Dendritic cell treated with granulocyte-macrophage colony-stimulating factor and Interleukin-4, amounts not matched to agents 40 ng/mL and 50 ng/mL, for 4 days (primary cell): Measurements from ENCODE around the gene CDH8.

Experiments
- H3K27ac Mint-ChIP-seq: one replicate; pipeline ENCODE4 v1.8.0; 2022; ENCODE audit warnings: mild to moderate bottlenecking, mixed read lengths
- H3K27me3 Mint-ChIP-seq: one replicate; pipeline ENCODE4 v1.8.0; 2022; ENCODE audit warnings: mild to moderate bottlenecking, mixed read lengths
- H3K36me3 Mint-ChIP-seq: one replicate; pipeline ENCODE4 v1.8.0; 2022; ENCODE audit warnings: low read depth, mixed read lengths
- H3K4me1 Mint-ChIP-seq: one replicate; pipeline ENCODE4 v1.8.0; 2022; ENCODE audit warnings: low read depth, mixed read lengths
- H3K4me3 Mint-ChIP-seq: one replicate; pipeline ENCODE4 v1.8.0; 2022; ENCODE audit warnings: mild to moderate bottlenecking, moderate library complexity, mixed read lengths
- H3K9me3 Mint-ChIP-seq: one replicate; pipeline ENCODE4 v1.8.0; 2022; ENCODE audit warnings: mixed read lengths
- intact Hi-C: fragments of 100-400 bp; cut with micrococcal nuclease; formaldehyde crosslinking; loops from one replicate; pipeline ENCODE4 v1.15.0; 2022

Gene CDH8

GRCh38 chr16:61606581-61606980 is 429.7 kb downstream of the CDH8 start:
- intact Hi-C loops: no loop called here
- H3K27ac Mint-ChIP-seq: no peak overlapping the region
- H3K4me1 Mint-ChIP-seq: no peaks in the 10 kb centered on the region
- no peaks in the 10 kb centered on the region for H3K36me3 Mint-ChIP-seq
- peaks cover 9% of the 10 kb centered on the region for H3K9me3 Mint-ChIP-seq
- H3K4me3 Mint-ChIP-seq: no peak overlapping the region
- no peaks in the 10 kb centered on the region for H3K27me3 Mint-ChIP-seq
